ENCODE results near the gene EGLN2. TPM values are rescaled to one million over a fixed set of nuclear protein-coding genes. Genes with fewer than 3 reads are reported as not detected.
A peak's percentile ranks its signal among the peaks of the same experiment; 100 is the strongest.

The EGLN2 gene
- total and polyA plus RNA-seq, 9 of the 15 experiments (the other 6 are each of a cell fraction or from before 2014, with no cell fraction given): 9.6 to 114 (median 71.0) TPM

GRCh38 chr19:40778706-40779284 lies 20.2 kb upstream of the EGLN2 start (continued):
- TF ChIP-seq ZNF586 (CRISPR knock-in tag; conservative IDR thresholded peaks at IDR 0.05) (no peak), ZBTB9 (CRISPR knock-in tag; IDR thresholded peaks at IDR 0.05) (no peak), MYBL2 (IDR thresholded peaks at IDR 0.05; ENCODE audit: low read depth) (no peak), MYBL2 (CRISPR knock-in tag; IDR thresholded peaks at IDR 0.05; ENCODE audit: borderline replicate concordance) (no peak), RBFOX2 (IDR thresholded peaks at IDR 0.05; ENCODE audit: low read depth, low read length) (no peak), RB1 (IDR thresholded peaks at IDR 0.05; ENCODE audit: low read depth) (no peak), ZNF668 (CRISPR knock-in tag; IDR thresholded peaks at IDR 0.05) (no peak), SMARCA4 (IDR thresholded peaks at IDR 0.05) (0 out of 2 replicates have a peak, but pooled peaks have one; percentile 40), ZBTB12 (CRISPR knock-in tag; IDR thresholded peaks at IDR 0.05) (no peak), SPI1 (IDR thresholded peaks at IDR 0.05; ENCODE audit: borderline replicate concordance, low read depth, low read length) (no peak), ZBTB5 (IDR thresholded peaks at IDR 0.05) (no peak), ZNF12 (CRISPR knock-in tag; IDR thresholded peaks at IDR 0.05) (no peak), GATA2 (CRISPR knock-in tag; IDR thresholded peaks at IDR 0.05) (no peak), ZNF408 (CRISPR knock-in tag; IDR thresholded peaks at IDR 0.05; ENCODE audit: low read depth) (no peak), ZBTB49 (CRISPR knock-in tag; IDR thresholded peaks at IDR 0.05; ENCODE audit: borderline replicate concordance) (no peak), ZFPM2 (CRISPR knock-in tag; IDR thresholded peaks at IDR 0.05) (no peak), CCNT2 (IDR thresholded peaks at IDR 0.05; ENCODE audit: borderline replicate concordance, extremely low read depth, insufficient read length, low read depth, low read length) (no peak), BDP1 (IDR thresholded peaks at IDR 0.05; ENCODE audit: insufficient read depth, insufficient read length) (no peak)

All from K562 (cell line).